Ovary (tissue), 9 donors: Measurements from ENCODE around the gene GALK2. TPM values are rescaled to one million over a fixed set of nuclear protein-coding genes. Genes with fewer than 3 reads are reported as not detected.
A peak's percentile ranks its signal among the peaks of the same experiment; 100 is the strongest.

Experiments
- DNase-seq, 5 donors: peaks; one replicate each; pipeline ENCODE4 v3.0.0-alpha.2; 2019 to 2020
- H3K27ac ChIP-seq, 2 donors: fragments of 200-600 bp; one replicate each; pipeline versions ENCODE4 v1.5.1 to v1.8.0; 2019 to 2022
- H3K27me3 ChIP-seq: fragments of 200-600 bp; one replicate; pipeline ENCODE4 v1.8.0; 2022
- H3K36me3 ChIP-seq: fragments of 200-600 bp; sonication (generic); one replicate; pipeline ENCODE4 v1.5.1; 2019
- H3K4me1 ChIP-seq: one replicate; pipeline ENCODE4 v1.8.1; 2013; ENCODE audit warnings: mild to moderate bottlenecking, moderate library complexity; ENCODE audit not compliant: insufficient read depth
- H3K4me3 ChIP-seq: fragments of 200-600 bp; sonication (generic); one replicate; pipeline ENCODE4 v1.5.1; 2017
- H3K9me3 ChIP-seq, 2 donors: fragments of 200-600 bp in 1 of 2; sonication (generic) in 1 of 2; one replicate each; pipeline versions ENCODE4 v1.5.1 to v1.8.1; 2013 to 2019; ENCODE audit warnings: mild to moderate bottlenecking in 1 of 2, moderate library complexity in 1 of 2
- EP300 ChIP-seq: sonication (generic); formaldehyde crosslinking; IDR thresholded peaks from one replicate; pipeline ENCODE4 v1.6.1; 2017; ENCODE audit warnings: antibody characterized with exemption
- POLR2A ChIP-seq: fragments of 450-650 bp; IDR thresholded peaks from one replicate; pipeline ENCODE4 v1.6.1; 2017; ENCODE audit warnings: antibody characterized with exemption, mild to moderate bottlenecking, moderate library complexity
- WGBS, 3 donors: extraction: QIAGEN DNeasy Blood & Tissue Kit in 1 of 3; methylation state at CpG; one replicate each; pipeline versions ENCODE4 v1.1.5 to v1.1.7; 2013 to 2017; 5-methylcytosine and 5-hydroxymethylcytosine counted together
- intact Hi-C, 4 donors: fragments of 100-400 bp; cut with DNase I; formaldehyde crosslinking; loops; one replicate each; pipeline versions ENCODE4 v1.11.0 to v1.15.1; 2022 to 2023
- polyA plus RNA-seq, 2 donors: library from polyadenylated mRNA; stranded (reverse); fragments of 200-250 nt in 1 of 2; fragments of 350-450 nt in 1 of 2; fragmentation: Illumina TruSeq in 1 of 2; extraction: RNeasy Lipid Tissue Mini Kit (QIAGEN cat#74804) in 1 of 2; gene quantifications; one replicate each; pipeline ENCODE4 v1.2.3, GENCODE V29; 2013 to 2014
- total RNA-seq, 7 donors: library from RNA; depleted of rRNA in 2 of 7; stranded (reverse); fragments of >200 nt in 2 of 7; fragmentation: NEBNext Ultra II Directional in 3 of 7; extraction: Animal tissue kit (Norgen Biotek cat#: 25700) in 3 of 7; gene quantifications; one replicate each; pipeline versions ENCODE4 v1.1.0 to v1.2.4, GENCODE V29; 2016 to 2023
- TF ChIP-seq, protein P1 (sequence below), 3 donors: fragments of 450-650 bp in 2 of 3; fragments of 200-600 bp in 1 of 3; IDR thresholded peaks; one replicate each; pipeline versions ENCODE4 v1.5.1 to v1.8.0; 2016 to 2022; ENCODE audit warnings: antibody characterized with exemption in 3 of 3, mild to moderate bottlenecking in 1 of 3
- donor health status: DM: no; HTN: no; CAD: no; lungs with moderate emphysema.
- donor health status: DM: no; HTN: no; CAD: no.
- donor health status: Bipolar disorder and iron deficiency.
- donor health status: DM: yes; HTN: yes; CAD: no.
- donor health status: DM: no; HTN: no; CAD: no.
- donor health status: DM: yes; HTN: yes; CAD: no.

The GALK2 gene
- total and polyA plus RNA-seq, 9 donors: 14.4 to 49.2 (median 37.9) TPM

DNA sequence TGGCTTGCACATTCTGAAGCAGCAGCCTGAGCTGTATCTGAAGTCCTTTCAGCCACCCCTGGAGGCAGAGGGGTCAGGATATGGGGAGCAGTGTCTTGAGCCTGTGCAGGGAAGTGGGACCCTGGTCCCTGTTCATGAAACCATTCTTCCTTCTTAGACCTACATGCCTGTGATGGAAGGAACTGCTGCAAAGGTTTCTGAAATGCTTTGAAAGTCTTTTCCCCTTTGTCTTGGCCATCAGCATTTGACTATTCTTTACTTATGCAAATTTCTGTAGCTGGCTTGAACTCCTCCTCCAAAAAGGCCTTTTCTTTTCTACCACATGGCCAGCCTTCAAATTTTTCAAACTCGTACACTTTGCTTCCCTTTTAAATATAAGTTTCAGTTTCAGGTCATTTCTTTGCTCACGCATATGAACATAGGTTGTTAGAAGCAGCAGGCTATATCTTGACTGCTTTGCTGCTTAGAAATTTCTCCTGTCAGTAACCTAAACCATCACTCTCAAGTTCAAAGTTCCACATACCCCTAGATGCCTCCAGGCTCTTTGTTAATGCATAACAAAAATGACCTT, 62.3 kb downstream of the GALK2 start:
- TF ChIP-seq, protein P1, sequence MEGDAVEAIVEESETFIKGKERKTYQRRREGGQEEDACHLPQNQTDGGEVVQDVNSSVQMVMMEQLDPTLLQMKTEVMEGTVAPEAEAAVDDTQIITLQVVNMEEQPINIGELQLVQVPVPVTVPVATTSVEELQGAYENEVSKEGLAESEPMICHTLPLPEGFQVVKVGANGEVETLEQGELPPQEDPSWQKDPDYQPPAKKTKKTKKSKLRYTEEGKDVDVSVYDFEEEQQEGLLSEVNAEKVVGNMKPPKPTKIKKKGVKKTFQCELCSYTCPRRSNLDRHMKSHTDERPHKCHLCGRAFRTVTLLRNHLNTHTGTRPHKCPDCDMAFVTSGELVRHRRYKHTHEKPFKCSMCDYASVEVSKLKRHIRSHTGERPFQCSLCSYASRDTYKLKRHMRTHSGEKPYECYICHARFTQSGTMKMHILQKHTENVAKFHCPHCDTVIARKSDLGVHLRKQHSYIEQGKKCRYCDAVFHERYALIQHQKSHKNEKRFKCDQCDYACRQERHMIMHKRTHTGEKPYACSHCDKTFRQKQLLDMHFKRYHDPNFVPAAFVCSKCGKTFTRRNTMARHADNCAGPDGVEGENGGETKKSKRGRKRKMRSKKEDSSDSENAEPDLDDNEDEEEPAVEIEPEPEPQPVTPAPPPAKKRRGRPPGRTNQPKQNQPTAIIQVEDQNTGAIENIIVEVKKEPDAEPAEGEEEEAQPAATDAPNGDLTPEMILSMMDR (IDR thresholded peaks at IDR 0.05): no peak
- no peak for TF ChIP-seq POLR2A
- TF ChIP-seq EP300: no peak
- no peaks in the 10 kb centered on the region for H3K36me3 ChIP-seq
- H3K9me3 ChIP-seq: no peaks in the 10 kb centered on the region
- DNase-seq: no peak
- intact Hi-C loops: loop anchor here in 3 of 4 donors (5.0 to 10.0 kb wide), 3 partner anchors 182 to 912 kb away; no protein-coding TSS in a partner anchor
- 92 to 94% (median 94%) methylated on average over 2 of the region's 2 CpGs for WGBS, 3 donors
- no peaks in the 10 kb centered on the region for H3K27me3 ChIP-seq
- H3K4me3 ChIP-seq: no peak overlapping the region
- no peaks in the 10 kb centered on the region for H3K4me1 ChIP-seq
- no peak overlapping the region for H3K27ac ChIP-seq

DNA sequence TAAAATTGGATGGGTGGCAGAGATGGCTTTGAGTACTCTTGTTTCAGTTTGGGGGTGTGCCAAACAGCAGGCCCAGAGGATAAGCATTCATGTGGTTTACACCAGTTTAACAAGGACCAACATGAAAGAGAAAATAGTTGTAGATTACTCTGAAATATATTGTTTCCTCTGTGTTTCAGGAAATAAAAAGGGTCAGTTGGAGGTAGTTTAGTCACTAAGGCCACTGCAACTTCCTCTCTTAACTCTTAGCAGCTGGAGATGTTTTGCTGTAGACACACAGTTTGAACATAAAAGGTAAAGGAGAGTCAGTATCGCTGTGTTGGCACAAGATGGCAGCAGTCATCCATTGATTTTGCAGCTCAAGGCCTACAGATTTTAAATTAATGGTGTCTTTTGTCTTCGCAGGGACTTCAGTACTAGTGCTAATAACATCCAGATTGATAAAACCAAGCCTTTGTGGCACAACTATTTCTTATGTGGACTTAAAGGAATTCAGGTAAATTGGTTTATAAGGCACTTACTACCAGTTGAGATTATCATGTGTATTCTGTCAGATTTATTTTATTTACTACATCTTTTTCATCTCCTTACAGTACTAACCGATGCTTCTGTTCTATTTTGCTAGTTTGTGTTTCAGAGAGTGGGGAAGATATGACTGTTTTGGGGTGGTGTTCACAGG, 65.5 kb downstream of the GALK2 start:
- TF ChIP-seq EP300: no peak
- TF ChIP-seq, protein P1 (IDR thresholded peaks at IDR 0.05): peak; percentile 59 to 85 (median 84)
- H3K4me1 ChIP-seq: peaks cover 2% of the 10 kb centered on the region
- H3K9me3 ChIP-seq: no peaks in the 10 kb centered on the region
- no peak overlapping the region for H3K4me3 ChIP-seq
- H3K27me3 ChIP-seq: no peaks in the 10 kb centered on the region
- 9 to 16% (median 12%) methylated on average over 3 of the region's 3 CpGs for WGBS, 3 donors
- intact Hi-C loops: loop anchor here in 3 of 4 donors (5.0 to 10.0 kb wide), 4 partner anchors 179 to 909 kb away; partner anchors contain the start of gene FGF7 (in 1 of the 3)
- peak; percentile 51 to 77 (median 65) for DNase-seq
- peak overlapping the region in 1 of 2 donors; percentile 37 for H3K27ac ChIP-seq
- H3K36me3 ChIP-seq: no peaks in the 10 kb centered on the region

DNA sequence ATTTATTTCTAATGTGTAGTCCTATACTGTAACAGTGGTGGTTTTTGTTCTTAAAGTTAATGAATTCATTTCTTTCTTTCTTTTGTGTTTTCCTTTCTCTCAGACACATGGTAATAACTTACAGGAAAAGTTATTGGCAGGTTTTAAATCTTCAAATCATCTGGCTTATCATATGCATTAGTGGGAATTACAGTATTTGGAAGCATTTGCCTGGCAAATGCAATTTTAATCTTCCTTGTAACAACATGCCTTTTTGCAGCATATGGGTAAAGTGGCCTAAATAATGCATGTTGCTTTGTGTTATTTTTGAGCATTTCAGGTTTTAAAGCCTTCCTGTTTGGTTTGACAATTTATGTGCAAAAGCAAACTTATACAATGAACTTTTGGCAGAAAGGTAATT, 66.8 kb downstream of the GALK2 start:
- no peak for DNase-seq
- Histone ChIP-seq H3K9me3 (no peaks in the 10 kb centered on the region), H3K4me1 (peaks cover 2% of the 10 kb centered on the region), H3K27ac (no peak overlapping the region), H3K4me3 (no peak overlapping the region), H3K36me3 (no peaks in the 10 kb centered on the region), H3K27me3 (no peaks in the 10 kb centered on the region)
- TF ChIP-seq EP300 (no peak), POLR2A (no peak)
- TF ChIP-seq, protein P1 (IDR thresholded peaks at IDR 0.05): no peak
- intact Hi-C loops: loop anchor here in 3 of 4 donors (5.0 to 10.0 kb wide), 4 partner anchors 178 to 908 kb away; partner anchors contain the start of gene FGF7 (in 1 of the 3)

DNA sequence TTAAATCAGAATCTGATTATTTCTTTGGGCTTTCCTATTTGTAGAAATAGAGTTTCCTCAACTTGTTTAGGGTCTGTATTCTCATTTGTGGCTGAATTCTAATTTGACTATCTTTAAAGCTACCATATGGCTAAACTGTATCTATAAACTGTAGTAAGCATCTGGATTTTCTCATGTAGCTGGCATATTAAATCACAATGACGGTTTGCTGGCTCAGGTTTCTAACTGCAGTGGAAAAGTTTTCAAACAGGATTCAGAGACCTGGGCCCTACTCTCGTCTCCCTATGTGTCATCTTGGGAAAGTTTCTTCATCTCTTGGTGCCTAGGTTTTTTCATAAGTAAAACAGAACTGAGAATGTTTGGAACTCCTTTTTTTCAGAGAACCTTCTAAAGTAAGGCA, 68.3 kb downstream of the GALK2 start:
- H3K36me3 ChIP-seq: no peaks in the 10 kb centered on the region
- H3K4me1 ChIP-seq: peaks cover 2% of the 10 kb centered on the region
- H3K4me3 ChIP-seq: no peak overlapping the region
- no peaks in the 10 kb centered on the region for H3K9me3 ChIP-seq
- peak in 1 of 5 donors; percentile 32 for DNase-seq
- intact Hi-C loops: loop anchor here in 3 of 4 donors (5.0 to 10.0 kb wide), 4 partner anchors 176 to 906 kb away; partner anchors contain the start of gene FGF7 (in 1 of the 3)
- TF ChIP-seq EP300: no peak
- TF ChIP-seq, protein P1 (IDR thresholded peaks at IDR 0.05): no peak
- TF ChIP-seq POLR2A: no peak
- no peak overlapping the region for H3K27ac ChIP-seq
- WGBS, 3 donors: 7 to 17% (median 12%) methylated on average over 2 of the region's 2 CpGs
- no peaks in the 10 kb centered on the region for H3K27me3 ChIP-seq
